K562 (cell line): ENCODE results near the gene OGT. TPM values are rescaled to one million over a fixed set of nuclear protein-coding genes. Genes with fewer than 3 reads are reported as not detected.

Experiments used
- BCOR ChIP-seq: fragments of 450-650 bp; IDR thresholded peaks from 2 replicates; pipeline ENCODE4 v1.6.1; 2016
- CEBPG ChIP-seq, 3 experiments: fragments of 200-800 bp in 1 of 3; sonication (Bioruptor generic) in 1 of 3; sonication (generic) in 1 of 3; formaldehyde crosslinking in 1 of 3; IDR thresholded peaks in 2 of 3; conservative IDR thresholded peaks in 1 of 3; 2 replicates each; pipeline versions ENCODE4 v1.6.1 to v1.8.0; 2016 to 2022; ENCODE audit warnings: missing compliant biosample characterization in 2 of 3, missing genetic modification characterization in 2 of 3, mild to moderate bottlenecking in 1 of 3, missing genetic modification reagents in 1 of 3
- CREM ChIP-seq: IDR thresholded peaks from 2 replicates; pipeline ENCODE4 v1.6.1; 2014; ENCODE audit warnings: antibody characterized with exemption, low read depth
- FOXJ3 ChIP-seq: sonication (generic); formaldehyde crosslinking; IDR thresholded peaks from 2 replicates; pipeline ENCODE4 v1.4.0; 2020; ENCODE audit warnings: mild to moderate bottlenecking, missing genetic modification reagents
- GTF2E2 ChIP-seq: fragments of 200-800 bp; sonication (Bioruptor generic); IDR thresholded peaks from 2 replicates; pipeline ENCODE4 v1.6.1; 2016; ENCODE audit warnings: missing genetic modification characterization, missing compliant biosample characterization
- JUN ChIP-seq, 2 experiments: sonication (generic) in 1 of 2; formaldehyde crosslinking in 1 of 2; IDR thresholded peaks; 2 replicates each; pipeline versions ENCODE4 v1.6.1 to v1.8.0; 2012 to 2022; ENCODE audit warnings: borderline replicate concordance in 2 of 2, mild to moderate bottlenecking in 2 of 2, improper control_type of control experiment in 1 of 2, low read depth in 1 of 2, low read length in 1 of 2, missing genetic modification reagents in 1 of 2
- MLLT1 ChIP-seq, 2 experiments: fragments of 450-650 bp; IDR thresholded peaks; 2 replicates each; pipeline ENCODE4 v1.6.1; 2016
- NUFIP1 ChIP-seq: fragments of 450-650 bp; IDR thresholded peaks from 2 replicates; pipeline ENCODE4 v1.6.1; 2018; ENCODE audit not compliant: partially characterized antibody
- POLR2AphosphoS5 ChIP-seq: IDR thresholded peaks from 2 replicates; pipeline ENCODE4 v1.6.1; 2011; ENCODE audit warnings: mild to moderate bottlenecking, low read depth, low read length, moderate library complexity; ENCODE audit not compliant: control insufficient read depth, insufficient read depth
- RB1 ChIP-seq: fragments of 450-650 bp; IDR thresholded peaks from 2 replicates; pipeline ENCODE4 v1.6.1; 2017; ENCODE audit warnings: low read depth, mild to moderate bottlenecking
- SRF ChIP-seq, 2 experiments: fragments of 250-450, 450-650 bp in 1 of 2; sonication (Bioruptor Pico) in 1 of 2; sonication (generic) in 1 of 2; formaldehyde crosslinking; IDR thresholded peaks; 2 replicates each; pipeline versions ENCODE4 v1.5.0 to v1.5.1; 2020 to 2022; ENCODE audit warnings: mild to moderate bottlenecking in 1 of 2, missing genetic modification reagents in 1 of 2
- THRAP3 ChIP-seq: fragments of 450-650 bp; IDR thresholded peaks from 2 replicates; pipeline ENCODE4 v1.6.1; 2016; ENCODE audit warnings: mild to moderate bottlenecking, inconsistent platforms, borderline replicate concordance
- VEZF1 ChIP-seq: fragments of 200-800 bp; sonication (Bioruptor generic); IDR thresholded peaks from 2 replicates; pipeline ENCODE4 v1.6.1; 2017; ENCODE audit warnings: missing genetic modification characterization, missing compliant biosample characterization
- XRCC5 ChIP-seq: fragments of 200-400 bp; formaldehyde crosslinking; IDR thresholded peaks from 2 replicates; pipeline ENCODE4 v1.6.1; 2017; ENCODE audit warnings: low read depth, mild to moderate bottlenecking, low read length
- ZFP1 ChIP-seq: fragments of 450-650 bp; formaldehyde crosslinking; IDR thresholded peaks from 2 replicates; pipeline ENCODE4 v1.4.0; 2020; ENCODE audit warnings: mild to moderate bottlenecking, mixed read lengths
- ZNF175 ChIP-seq: fragments of 200-800 bp; sonication (Bioruptor generic); IDR thresholded peaks from 2 replicates; pipeline ENCODE4 v1.6.1; 2016; ENCODE audit warnings: low read depth, mild to moderate bottlenecking, missing genetic modification characterization, missing compliant biosample characterization
- ZNF740 ChIP-seq, 3 experiments: fragments of 200-800 bp in 1 of 3; sonication (Bioruptor generic) in 1 of 3; sonication (generic) in 1 of 3; formaldehyde crosslinking in 1 of 3; IDR thresholded peaks; 2 replicates each; pipeline versions ENCODE4 v1.6.1 to v1.8.0; 2016 to 2022; ENCODE audit warnings: mild to moderate bottlenecking in 2 of 3, missing compliant biosample characterization in 2 of 3, missing genetic modification characterization in 2 of 3, missing genetic modification reagents in 1 of 3
- polyA plus RNA-seq, 8 experiments: library from polyadenylated mRNA; depleted of rRNA in 4 of 8; stranded (reverse) in 5 of 8; unstranded in 3 of 8; fragments of >200 nt; fragmentation: Nextera tagmentation in 2 of 8; fragmentation: Illumina TruSeq in 1 of 8; extraction: Ambion mirVana in 2 of 8; extraction: Trizol in 1 of 8; gene quantifications; 2 replicates each; pipeline versions ENCODE4 v1.2.1 to v1.2.3, GENCODE V29; 2011 to 2014; ENCODE audit warnings: inconsistent platforms in 1 of 8, missing spikeins in 1 of 8
- total RNA-seq, 7 experiments: library from RNA; depleted of rRNA in 6 of 7; stranded (reverse); fragments of >200 nt in 6 of 7; fragmentation: Illumina TruSeq in 2 of 7; extraction: Trizol in 2 of 7; gene quantifications; 2 replicates each; pipeline versions ENCODE4 v1.2.1 to v1.2.3, GENCODE V29; 2011 to 2021; ENCODE audit warnings: low replicate concordance in 1 of 7
- TF ChIP-seq, protein P1 (sequence below): fragments of 450-650 bp; IDR thresholded peaks from 2 replicates; pipeline ENCODE4 v1.6.1; 2014; ENCODE audit warnings: low read depth, mild to moderate bottlenecking, moderate library complexity, borderline replicate concordance
- TF ChIP-seq, protein P2 (sequence below): sonication (generic); formaldehyde crosslinking; IDR thresholded peaks from 2 replicates; pipeline ENCODE4 v1.8.0; 2022; ENCODE audit warnings: missing genetic modification reagents, mild to moderate bottlenecking, borderline replicate concordance

The OGT gene
- total and polyA plus RNA-seq, 9 of the 15 experiments (the other 6 are each of a cell fraction or from before 2014, with no cell fraction given), result 38.9 to 347 (median 117) TPM

DNA sequence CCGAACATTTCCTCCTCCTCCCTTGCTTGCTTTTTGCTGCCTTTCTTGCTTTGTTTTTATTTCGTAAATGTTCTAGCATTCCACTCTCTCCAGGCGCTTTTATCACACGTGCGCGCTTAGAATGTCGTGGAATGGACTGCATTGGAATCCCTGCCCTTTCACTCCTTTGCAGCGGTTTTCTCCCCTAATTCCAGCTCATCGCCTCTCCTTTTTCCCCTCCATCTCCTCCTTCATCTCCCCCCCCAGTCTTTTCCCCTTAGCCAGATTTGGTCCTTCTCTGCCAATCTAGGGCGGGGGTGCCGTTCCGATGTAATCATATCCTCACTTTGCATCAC is 579 bp downstream of the OGT start (continued):
- TF ChIP-seq MLLT1 (IDR thresholded peaks at IDR 0.05), result peak in 1 of 2 experiments; percentile 33; a peak in 1 of 4 replicates
- TF ChIP-seq CEBPG (CRISPR knock-in tag; IDR thresholded peaks at IDR 0.05), result peak; percentile 63; the same call in 1 of the 2 replicates
- no peak; a peak in 1 of 4 replicates for TF ChIP-seq CEBPG (tag; conservative IDR thresholded peaks at IDR 0.05 in 1 of 2, IDR thresholded peaks at IDR 0.05 in 1 of 2)
- no peak for TF ChIP-seq XRCC5
- no peak for TF ChIP-seq SRF (CRISPR knock-in tag; IDR thresholded peaks at IDR 0.05)
- no peak for TF ChIP-seq CREM
- 0 out of 2 replicates have a peak, but pooled peaks have one; percentile 7 for TF ChIP-seq ZNF740 (CRISPR knock-in tag; IDR thresholded peaks at IDR 0.05)
- TF ChIP-seq ZNF740 (tag; IDR thresholded peaks at IDR 0.05), result no peak
- TF ChIP-seq, protein P1, sequence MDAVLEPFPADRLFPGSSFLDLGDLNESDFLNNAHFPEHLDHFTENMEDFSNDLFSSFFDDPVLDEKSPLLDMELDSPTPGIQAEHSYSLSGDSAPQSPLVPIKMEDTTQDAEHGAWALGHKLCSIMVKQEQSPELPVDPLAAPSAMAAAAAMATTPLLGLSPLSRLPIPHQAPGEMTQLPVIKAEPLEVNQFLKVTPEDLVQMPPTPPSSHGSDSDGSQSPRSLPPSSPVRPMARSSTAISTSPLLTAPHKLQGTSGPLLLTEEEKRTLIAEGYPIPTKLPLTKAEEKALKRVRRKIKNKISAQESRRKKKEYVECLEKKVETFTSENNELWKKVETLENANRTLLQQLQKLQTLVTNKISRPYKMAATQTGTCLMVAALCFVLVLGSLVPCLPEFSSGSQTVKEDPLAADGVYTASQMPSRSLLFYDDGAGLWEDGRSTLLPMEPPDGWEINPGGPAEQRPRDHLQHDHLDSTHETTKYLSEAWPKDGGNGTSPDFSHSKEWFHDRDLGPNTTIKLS, result no peak
- no peak for TF ChIP-seq RB1
- no peak for TF ChIP-seq BCOR
- no peak for TF ChIP-seq THRAP3
- TF ChIP-seq FOXJ3, result no peak
- no peak for TF ChIP-seq JUN (IDR thresholded peaks at IDR 0.05; ENCODE audit: borderline replicate concordance, low read depth, low read length)
- TF ChIP-seq JUN (CRISPR knock-in tag; IDR thresholded peaks at IDR 0.05; ENCODE audit: borderline replicate concordance), result no peak
- TF ChIP-seq ZFP1 (CRISPR knock-in tag), result no peak
- 0 out of 2 replicates have a peak, but pooled peaks have one; percentile 28 for TF ChIP-seq ZNF175 (CRISPR knock-in tag)
- peak; percentile 18; the same call in 1 of the 2 replicates for TF ChIP-seq POLR2AphosphoS5
- TF ChIP-seq VEZF1 (CRISPR knock-in tag), result peak; percentile 25; the same call in 1 of the 2 replicates
- TF ChIP-seq, protein P2, sequence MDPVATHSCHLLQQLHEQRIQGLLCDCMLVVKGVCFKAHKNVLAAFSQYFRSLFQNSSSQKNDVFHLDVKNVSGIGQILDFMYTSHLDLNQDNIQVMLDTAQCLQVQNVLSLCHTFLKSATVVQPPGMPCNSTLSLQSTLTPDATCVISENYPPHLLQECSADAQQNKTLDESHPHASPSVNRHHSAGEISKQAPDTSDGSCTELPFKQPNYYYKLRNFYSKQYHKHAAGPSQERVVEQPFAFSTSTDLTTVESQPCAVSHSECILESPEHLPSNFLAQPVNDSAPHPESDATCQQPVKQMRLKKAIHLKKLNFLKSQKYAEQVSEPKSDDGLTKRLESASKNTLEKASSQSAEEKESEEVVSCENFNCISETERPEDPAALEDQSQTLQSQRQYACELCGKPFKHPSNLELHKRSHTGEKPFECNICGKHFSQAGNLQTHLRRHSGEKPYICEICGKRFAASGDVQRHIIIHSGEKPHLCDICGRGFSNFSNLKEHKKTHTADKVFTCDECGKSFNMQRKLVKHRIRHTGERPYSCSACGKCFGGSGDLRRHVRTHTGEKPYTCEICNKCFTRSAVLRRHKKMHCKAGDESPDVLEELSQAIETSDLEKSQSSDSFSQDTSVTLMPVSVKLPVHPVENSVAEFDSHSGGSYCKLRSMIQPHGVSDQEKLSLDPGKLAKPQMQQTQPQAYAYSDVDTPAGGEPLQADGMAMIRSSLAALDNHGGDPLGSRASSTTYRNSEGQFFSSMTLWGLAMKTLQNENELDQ (CRISPR knock-in tag), result no peak
- TF ChIP-seq NUFIP1, result no peak
- TF ChIP-seq GTF2E2, result 0 out of 2 replicates have a peak, but pooled peaks have one; percentile 1
